HepG2 (cell line): ENCODE measurements around the gene MCAT. TPM values are rescaled to one million over a fixed set of nuclear protein-coding genes. Genes with fewer than 3 reads are reported as not detected.

ENCODE experiments used
- ATAC-seq: fragments of 200-7000 bp; cut with Tn5 transposase; 3 replicates; pipeline ENCODE4 v1.9.1; 2020; ENCODE audit warnings: mild to moderate bottlenecking, moderate library complexity
- BruUV-seq: library from RNA; stranded (reverse); fragments of 400-500 nt; replicated peaks from 2 replicates; lab custom pipeline; 2021; lab: Mats Ljungman, UMichigan
- CTCF ChIA-PET: fragments of 300-600 bp; formaldehyde crosslinking; extraction: SDS; loops from one replicate; lab custom pipeline; 2021; ENCODE audit warnings: low total read pairs, inconsistent platforms, low intra/inter-chr PET ratio; lab: Yijun Ruan, JAX
- POLR2A ChIA-PET: fragments of 350-600 bp; sonication (Branson Sonifier 250); formaldehyde crosslinking; loops from one replicate; lab custom pipeline; 2020; ENCODE audit warnings: antibody characterized with exemption, inconsistent platforms; lab: Yijun Ruan, JAX
- DNase-seq: peaks from one replicate; pipeline ENCODE4 v3.0.0-alpha.2; 2015; ENCODE audit warnings: low spot score
- FAIRE-seq: peaks from 3 replicates; lab custom pipeline; 2011; peaks lifted over from hg19 to GRCh38; lab: Jason Lieb, UNC
- H2AFZ ChIP-seq: one replicate; pipeline ENCODE4 v1.6.1; 2011; ENCODE audit warnings: low read length, inconsistent platforms
- H3K27ac ChIP-seq: fragments of 300-600 bp; 3 replicates; pipeline ENCODE4 v1.8.0; 2011; ENCODE audit warnings: mixed run types, mild to moderate bottlenecking, mixed read lengths, low read length, inconsistent platforms; ENCODE audit not compliant: insufficient read depth; ENCODE audit errors: extremely low read length
- H3K27me3 ChIP-seq, 2 experiments: fragments of 200-600 bp in 1 of 2; 2 replicates in 1 of 2; 3 replicates in 1 of 2; pipeline versions ENCODE4 v1.6.0 to v1.8.0; 2011; ENCODE audit warnings: low read length in 2 of 2, mild to moderate bottlenecking in 2 of 2, moderate library complexity in 2 of 2, inconsistent platforms in 1 of 2; ENCODE audit not compliant: insufficient read depth in 2 of 2, control insufficient read depth in 1 of 2
- H3K36me3 ChIP-seq, 2 experiments: fragments of 200-600 bp in 1 of 2; replicated peaks in 1 of 2; 2 replicates in 1 of 2; 3 replicates in 1 of 2; pipeline versions ENCODE4 v1.5.1 to v1.8.0; 2011; ENCODE audit warnings: low read length in 2 of 2, inconsistent platforms in 1 of 2; ENCODE audit not compliant: insufficient read depth in 2 of 2, control insufficient read depth in 1 of 2
- H3K4me1 ChIP-seq: 2 replicates; pipeline ENCODE4 v1.5.1; 2012; ENCODE audit warnings: low read length, inconsistent platforms; ENCODE audit not compliant: insufficient read depth
- H3K4me2 ChIP-seq: 2 replicates; pipeline ENCODE4 v1.6.0; 2011; ENCODE audit warnings: low read depth, low read length, inconsistent platforms
- H3K4me3 ChIP-seq, 3 experiments: fragments of 200-600 bp in 1 of 3; sonication (generic), shearing (Covaris generic) in 1 of 3; replicated peaks in 1 of 3; 2 replicates each; pipeline ENCODE4 v1.5.1; 2011 to 2016; ENCODE audit warnings: low read length in 3 of 3, inconsistent platforms in 2 of 3, low read depth in 2 of 3, mild to moderate bottlenecking in 2 of 3, control low read depth in 1 of 3, mixed read lengths in 1 of 3; ENCODE audit not compliant: insufficient read depth in 1 of 3
- H3K79me2 ChIP-seq: one replicate; pipeline ENCODE4 v1.6.1; 2011; ENCODE audit warnings: low read length, inconsistent platforms; ENCODE audit not compliant: insufficient read depth
- H3K9ac ChIP-seq: 2 replicates; pipeline ENCODE4 v1.6.0; 2011; ENCODE audit warnings: mild to moderate bottlenecking, low read depth, low read length, inconsistent platforms; ENCODE audit not compliant: insufficient read depth
- H3K9me3 ChIP-seq: 2 replicates; pipeline ENCODE4 v1.5.1; 2012; ENCODE audit warnings: mild to moderate bottlenecking, low read length
- H4K20me1 ChIP-seq: 2 replicates; pipeline ENCODE4 v1.6.0; 2011; ENCODE audit warnings: inconsistent platforms, mild to moderate bottlenecking, low read length, moderate library complexity; ENCODE audit not compliant: insufficient read depth
- AFF4 ChIP-seq: sonication (generic); formaldehyde crosslinking; IDR thresholded peaks from 2 replicates; pipeline ENCODE4 v1.4.0; 2020; ENCODE audit warnings: missing genetic modification reagents
- FOSL2 ChIP-seq: sonication (generic); formaldehyde crosslinking; IDR thresholded peaks from 2 replicates; pipeline ENCODE4 v1.4.0; 2020; ENCODE audit warnings: missing genetic modification reagents
- JDP2 ChIP-seq: sonication (generic); formaldehyde crosslinking; IDR thresholded peaks from 2 replicates; pipeline ENCODE4 v1.8.1; 2022; ENCODE audit warnings: missing genetic modification reagents, borderline replicate concordance
- MBD4 ChIP-seq: IDR thresholded peaks from 2 replicates; pipeline ENCODE4 v1.6.1; 2012; ENCODE audit warnings: low read length, inconsistent platforms, borderline replicate concordance
- MYNN ChIP-seq: sonication (generic); formaldehyde crosslinking; IDR thresholded peaks from 2 replicates; pipeline ENCODE4 v1.4.0; 2020; ENCODE audit warnings: mild to moderate bottlenecking, low read depth, missing genetic modification reagents
- ZNF781 ChIP-seq: sonication (generic); formaldehyde crosslinking; IDR thresholded peaks from 2 replicates; pipeline ENCODE4 v1.5.1; 2020; ENCODE audit warnings: borderline replicate concordance, mild to moderate bottlenecking, missing genetic modification reagents; ENCODE audit errors: not compliant biosample characterization
- WGBS: methylation state at CpG from one replicate; pipeline ENCODE4 v1.1.6; 2017; ENCODE audit warnings: low lambda C conversion rate; 5-methylcytosine and 5-hydroxymethylcytosine counted together
- in situ Hi-C: cut with HindIII; loops from 2 replicates; pipeline ENCODE4 v1.10.0; 2017; ENCODE audit warnings: low pct_unique_long_range_greater_than_20kb; ENCODE audit not compliant: extremely low pct_ligation_motif_present
- intact Hi-C: fragments of 100-400 bp; cut with micrococcal nuclease; formaldehyde crosslinking; loops from one replicate; pipeline ENCODE4 v1.10.0; 2022; ENCODE audit not compliant: unreplicated experiment
- polyA plus RNA-seq, 8 experiments: library from polyadenylated mRNA; depleted of rRNA in 3 of 8; stranded (reverse) in 7 of 8; unstranded in 1 of 8; fragments of >200 nt; fragmentation: Illumina TruSeq in 4 of 8; extraction: Trizol in 4 of 8; gene quantifications; 2 replicates each; pipeline versions ENCODE4 v1.2.1 to v1.2.3, GENCODE V29; 2011 to 2016; ENCODE audit warnings: low read depth in 4 of 8, missing spikeins in 1 of 8, mixed read lengths in 1 of 8; ENCODE audit not compliant: insufficient read depth in 1 of 8
- total RNA-seq, 5 experiments: library from RNA; depleted of rRNA; stranded (reverse); fragments of >200 nt; fragmentation: Illumina TruSeq; extraction: Trizol; gene quantifications; 2 replicates each; pipeline ENCODE4 v1.2.3, GENCODE V29; 2016; ENCODE audit warnings: low read depth in 1 of 5
- TF ChIP-seq, protein P1 (sequence below): sonication (generic); formaldehyde crosslinking; IDR thresholded peaks from 2 replicates; pipeline ENCODE4 v1.9.0; 2021; ENCODE audit warnings: missing genetic modification reagents, mild to moderate bottlenecking, borderline replicate concordance

MCAT gene
- total and polyA plus RNA-seq, 2 of the 13 experiments (the other 11 are each of a cell fraction or from before 2014, with no cell fraction given), result 9.3 to 16.7 TPM

DNA sequence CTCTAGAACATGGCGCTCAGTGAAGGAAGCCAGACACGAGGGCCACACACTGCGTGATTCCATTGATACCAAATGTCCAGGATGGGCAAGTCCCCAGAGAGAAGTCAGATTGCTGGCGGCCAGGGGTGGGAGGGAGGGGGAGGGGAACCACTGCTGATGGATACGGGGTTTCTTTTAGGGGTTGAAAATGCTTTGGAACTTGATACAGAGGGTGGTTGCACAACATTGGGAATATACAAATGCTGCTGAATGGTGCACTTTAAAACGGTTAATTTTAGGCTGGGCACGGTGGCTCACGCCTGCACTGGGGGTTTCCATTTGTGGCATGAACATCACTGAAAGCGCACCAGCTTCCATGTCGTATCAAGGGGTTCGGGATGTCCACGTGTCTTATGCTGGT lies 13.2 kb upstream of the MCAT start:
- TF ChIP-seq MYNN (CRISPR knock-in tag), result no peak
- TF ChIP-seq, all 625 proteins: peak for 0
- no TSS peak for BruUV-seq
- no peak overlapping the region for H3K4me2 ChIP-seq
- H3K27me3 ChIP-seq, result peaks cover 6 to 19% of the 10 kb centered on the region in 2 experiments; a peak in 4 of 5 replicates
- H3K27ac ChIP-seq, result no peak overlapping the region
- ATAC-seq (no peak), DNase-seq (no peak), FAIRE-seq (no peak)
- H3K9me3 ChIP-seq, result no peaks in the 10 kb centered on the region
- H3K4me3 ChIP-seq, result no peak overlapping the region
- ChIA-PET CTCF (no interaction called here), POLR2A (interaction anchor here (0.6 kb wide), 1 partner anchor 11 kb away, joined by 3 read pairs; no protein-coding TSS in a partner anchor)
- no peak overlapping the region for H3K9ac ChIP-seq
- in situ Hi-C loops (no loop called here), intact Hi-C loops (no loop called here)
- WGBS, result 55% methylated on average over 9 of the region's 12 CpGs
- no peaks in the 10 kb centered on the region for H4K20me1 ChIP-seq
- H3K79me2 ChIP-seq, result no peaks in the 10 kb centered on the region
- H3K4me1 ChIP-seq, result peaks cover 33% of the 10 kb centered on the region
- H2AFZ ChIP-seq, result no peak overlapping the region
- H3K36me3 ChIP-seq, result no peaks in the 10 kb centered on the region

DNA sequence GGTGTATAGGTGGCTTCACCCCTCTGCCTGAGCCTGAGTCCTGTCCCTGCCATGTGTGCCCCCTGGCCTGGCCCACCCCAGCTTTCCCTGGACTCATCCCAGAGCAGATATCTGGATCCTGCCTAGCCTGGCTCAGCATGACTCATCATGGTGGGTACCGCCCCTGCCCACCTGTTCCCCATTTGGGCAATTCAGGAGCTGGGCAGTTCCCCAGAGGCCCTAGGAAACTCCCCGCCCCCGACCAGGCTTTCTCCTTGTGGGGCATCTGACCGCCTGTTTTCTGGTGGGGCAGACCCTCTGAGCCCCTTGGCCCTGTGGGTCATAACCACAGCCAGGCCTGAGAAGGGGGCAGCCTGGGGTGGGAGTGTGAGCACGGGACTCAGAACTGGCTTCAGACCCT lies 12.6 kb upstream of the MCAT start:
- intact Hi-C loops, result no loop called here
- in situ Hi-C loops, result no loop called here
- no TSS peak for BruUV-seq
- no peak for TF ChIP-seq MBD4
- TF ChIP-seq ZNF781 (CRISPR knock-in tag), result no peak
- no peak for TF ChIP-seq AFF4
- 0 out of 2 replicates have a peak, but pooled peaks have one; percentile 30 for TF ChIP-seq FOSL2
- no peak for TF ChIP-seq JDP2 (CRISPR knock-in tag)
- TF ChIP-seq, protein P1, sequence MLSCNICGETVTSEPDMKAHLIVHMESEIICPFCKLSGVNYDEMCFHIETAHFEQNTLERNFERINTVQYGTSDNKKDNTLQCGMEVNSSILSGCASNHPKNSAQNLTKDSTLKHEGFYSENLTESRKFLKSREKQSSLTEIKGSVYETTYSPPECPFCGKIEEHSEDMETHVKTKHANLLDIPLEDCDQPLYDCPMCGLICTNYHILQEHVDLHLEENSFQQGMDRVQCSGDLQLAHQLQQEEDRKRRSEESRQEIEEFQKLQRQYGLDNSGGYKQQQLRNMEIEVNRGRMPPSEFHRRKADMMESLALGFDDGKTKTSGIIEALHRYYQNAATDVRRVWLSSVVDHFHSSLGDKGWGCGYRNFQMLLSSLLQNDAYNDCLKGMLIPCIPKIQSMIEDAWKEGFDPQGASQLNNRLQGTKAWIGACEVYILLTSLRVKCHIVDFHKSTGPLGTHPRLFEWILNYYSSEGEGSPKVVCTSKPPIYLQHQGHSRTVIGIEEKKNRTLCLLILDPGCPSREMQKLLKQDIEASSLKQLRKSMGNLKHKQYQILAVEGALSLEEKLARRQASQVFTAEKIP, result no peak
- Histone ChIP-seq H3K27ac (no peak overlapping the region), H3K79me2 (no peaks in the 10 kb centered on the region), H3K36me3 (no peaks in the 10 kb centered on the region), H3K9ac (no peak overlapping the region), H3K4me3 (no peak overlapping the region), H4K20me1 (no peaks in the 10 kb centered on the region), H3K4me1 (peaks cover 37% of the 10 kb centered on the region), H3K27me3 (peaks cover 6 to 24% of the 10 kb centered on the region in 2 experiments; a peak in 4 of 5 replicates), H3K4me2 (no peak overlapping the region), H2AFZ (no peak overlapping the region), H3K9me3 (no peaks in the 10 kb centered on the region)
- ATAC-seq (no peak), FAIRE-seq (no peak), DNase-seq (no peak)
- no CpG with 5 or more reads among the region's 5 CpGs for WGBS
- POLR2A ChIA-PET, result interaction anchor here (0.6 kb wide), 1 partner anchor 10 kb away, joined by 3 read pairs; no protein-coding TSS in a partner anchor
- CTCF ChIA-PET, result no interaction called here
